ENCODE measurements around the gene MASP1.

The MASP1 gene

DNA sequence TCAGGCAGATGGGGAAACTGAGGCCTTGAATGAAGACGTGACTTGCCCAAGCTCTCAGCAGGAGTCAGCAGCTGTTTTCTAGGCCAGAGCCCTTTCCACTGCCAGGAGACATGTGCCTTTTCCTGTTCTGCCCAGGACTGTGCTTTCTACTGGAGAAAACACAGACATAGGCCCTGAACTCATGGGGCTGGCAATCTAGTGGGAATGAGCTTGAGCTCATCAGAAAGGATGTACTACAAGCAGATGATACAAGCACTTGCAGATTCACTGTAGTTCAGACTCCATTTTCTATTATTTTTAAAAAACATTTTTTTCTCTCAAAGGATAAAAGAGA lies 14.4 kb downstream of the MASP1 start:
- H3K4me3 ChIP-seq, result no peak overlapping the region
- no peak for TF ChIP-seq FOXP2 (optimal IDR thresholded peaks at IDR 0.05; ENCODE audit: control extremely low read depth, extremely low read length, insufficient read depth)
- no peak for TF ChIP-seq POLR2AphosphoS5 (IDR thresholded peaks at IDR 0.05; ENCODE audit: borderline replicate concordance, low read depth, low read length)
- no peak for TF ChIP-seq EZH2 (IDR thresholded peaks at IDR 0.05)
- H3K9ac ChIP-seq (ENCODE audit: insufficient read length), result no peak overlapping the region
- no peak for DNase-seq (ENCODE audit: low read depth, low spot score)
- no peaks in the 10 kb centered on the region for H3K9me3 ChIP-seq (ENCODE audit: low read depth, low read length)
- H3K27ac ChIP-seq, result no peak overlapping the region
- no peaks in the 10 kb centered on the region for H3K36me3 ChIP-seq (ENCODE audit: insufficient read depth, low read length)

DNA sequence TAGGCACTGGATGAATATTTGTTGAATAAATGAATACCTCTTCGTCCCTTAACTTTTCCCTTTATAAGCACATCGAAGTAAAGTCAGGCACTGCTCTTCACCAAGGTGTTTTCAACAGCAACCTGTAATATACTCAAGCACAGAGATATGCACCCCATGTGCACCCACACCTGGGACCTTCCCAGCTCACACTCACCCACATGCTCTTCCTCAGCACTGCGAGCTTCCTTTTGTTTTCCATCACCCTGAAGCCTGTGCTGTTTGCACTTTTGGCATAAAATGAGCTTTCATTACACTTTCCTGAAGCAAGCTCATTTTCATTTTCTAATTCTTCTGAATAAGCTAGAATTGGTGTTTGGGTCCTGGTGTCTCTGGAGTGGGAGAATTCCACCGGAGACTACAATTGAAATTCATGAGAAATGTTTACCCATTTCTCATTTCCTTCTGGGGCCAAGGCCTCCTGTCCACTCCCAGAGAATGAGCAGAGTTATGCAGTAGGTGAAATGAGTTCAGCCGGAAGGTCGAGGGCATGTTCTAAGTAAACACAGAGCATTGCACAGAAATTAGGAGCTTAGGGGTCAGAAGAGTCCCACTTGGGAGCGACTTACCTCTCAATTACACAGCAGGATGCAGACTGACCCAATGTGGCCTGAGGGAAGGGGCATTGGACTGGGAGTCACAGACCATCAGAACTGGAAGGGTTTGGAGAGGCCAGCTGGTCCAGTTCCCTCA lies 15.0 kb downstream of the MASP1 start:
- Histone ChIP-seq H3K27ac (no peak overlapping the region), H3K9ac (ENCODE audit: insufficient read length) (no peak overlapping the region), H3K36me3 (ENCODE audit: insufficient read depth, low read length) (no peaks in the 10 kb centered on the region), H3K9me3 (ENCODE audit: low read depth, low read length) (no peaks in the 10 kb centered on the region), H3K4me3 (no peak overlapping the region)
- TF ChIP-seq POLR2AphosphoS5 (IDR thresholded peaks at IDR 0.05; ENCODE audit: borderline replicate concordance, low read depth, low read length) (no peak), EZH2 (IDR thresholded peaks at IDR 0.05) (no peak), FOXP2 (optimal IDR thresholded peaks at IDR 0.05; ENCODE audit: control extremely low read depth, extremely low read length, insufficient read depth) (no peak)
- no peak for DNase-seq (ENCODE audit: low read depth, low spot score)

DNA sequence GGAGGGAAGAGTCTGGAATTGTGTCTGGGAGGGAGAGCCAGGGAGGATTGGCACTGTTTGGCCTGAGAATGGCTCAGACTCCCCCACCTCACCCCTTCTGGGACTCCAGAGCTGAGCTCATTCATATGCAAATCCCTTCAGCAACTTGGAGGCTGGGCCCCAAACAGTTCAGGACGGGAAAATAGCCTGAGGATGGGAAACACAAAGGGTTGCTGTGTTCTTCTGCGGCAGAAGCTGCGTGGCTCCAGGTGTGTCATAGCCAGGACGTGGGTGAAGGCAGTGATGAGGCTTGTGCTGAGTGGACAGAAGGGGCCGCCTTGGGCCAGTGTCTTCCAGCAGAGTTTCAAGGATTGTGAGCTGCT lies 16.6 kb downstream of the MASP1 start:
- no peak for DNase-seq (ENCODE audit: low read depth, low spot score)
- no peak overlapping the region for H3K9ac ChIP-seq (ENCODE audit: insufficient read length)
- no peaks in the 10 kb centered on the region for H3K36me3 ChIP-seq (ENCODE audit: insufficient read depth, low read length)
- no peaks in the 10 kb centered on the region for H3K9me3 ChIP-seq (ENCODE audit: low read depth, low read length)
- no peak overlapping the region for H3K4me3 ChIP-seq
- peak; percentile 73 for TF ChIP-seq FOXP2 (optimal IDR thresholded peaks at IDR 0.05; ENCODE audit: control extremely low read depth, extremely low read length, insufficient read depth)
- TF ChIP-seq EZH2 (IDR thresholded peaks at IDR 0.05), result no peak
- TF ChIP-seq POLR2AphosphoS5 (IDR thresholded peaks at IDR 0.05; ENCODE audit: borderline replicate concordance, low read depth, low read length), result no peak
- H3K27ac ChIP-seq, result no peak overlapping the region

DNA sequence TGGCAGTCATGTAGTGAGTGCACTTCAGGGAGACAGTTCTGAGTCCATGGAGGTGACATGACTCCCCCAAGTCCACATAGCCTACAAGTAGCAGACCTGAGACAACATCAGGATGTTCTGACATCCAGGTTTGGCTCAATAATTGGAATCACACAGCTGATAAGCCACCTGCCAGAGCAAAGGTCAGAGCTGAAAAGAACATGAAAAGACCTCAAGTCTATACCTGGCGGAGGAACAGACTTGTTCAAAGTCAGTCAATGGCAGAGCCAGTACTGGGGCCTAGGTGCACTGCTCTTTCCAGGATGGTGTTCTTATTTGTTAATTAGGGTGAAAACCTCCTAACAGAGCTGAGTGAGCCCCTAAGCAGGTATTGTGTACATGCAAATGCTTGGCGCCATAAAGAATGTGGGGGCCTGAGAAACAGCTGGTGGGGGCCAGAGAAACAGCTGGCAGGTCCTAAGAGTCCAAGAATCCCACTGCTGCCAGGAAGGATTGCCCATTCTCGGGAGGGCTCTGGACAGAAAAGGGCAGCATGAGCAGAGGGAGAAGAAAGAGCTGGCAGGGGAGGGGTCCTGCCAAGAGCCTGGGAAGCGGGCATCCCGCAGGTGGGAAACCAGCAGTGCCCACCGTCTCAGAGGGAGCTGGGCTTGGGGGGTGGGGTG lies 17.1 kb downstream of the MASP1 start:
- no peak for DNase-seq (ENCODE audit: low read depth, low spot score)
- Histone ChIP-seq H3K27ac (no peak overlapping the region), H3K9ac (ENCODE audit: insufficient read length) (no peak overlapping the region), H3K9me3 (ENCODE audit: low read depth, low read length) (peaks cover 5% of the 10 kb centered on the region; the same call in 1 of the 2 replicates), H3K4me3 (no peak overlapping the region), H3K36me3 (ENCODE audit: insufficient read depth, low read length) (no peaks in the 10 kb centered on the region)
- TF ChIP-seq EZH2 (IDR thresholded peaks at IDR 0.05) (no peak), FOXP2 (optimal IDR thresholded peaks at IDR 0.05; ENCODE audit: control extremely low read depth, extremely low read length, insufficient read depth) (no peak), POLR2AphosphoS5 (IDR thresholded peaks at IDR 0.05; ENCODE audit: borderline replicate concordance, low read depth, low read length) (no peak)

DNA sequence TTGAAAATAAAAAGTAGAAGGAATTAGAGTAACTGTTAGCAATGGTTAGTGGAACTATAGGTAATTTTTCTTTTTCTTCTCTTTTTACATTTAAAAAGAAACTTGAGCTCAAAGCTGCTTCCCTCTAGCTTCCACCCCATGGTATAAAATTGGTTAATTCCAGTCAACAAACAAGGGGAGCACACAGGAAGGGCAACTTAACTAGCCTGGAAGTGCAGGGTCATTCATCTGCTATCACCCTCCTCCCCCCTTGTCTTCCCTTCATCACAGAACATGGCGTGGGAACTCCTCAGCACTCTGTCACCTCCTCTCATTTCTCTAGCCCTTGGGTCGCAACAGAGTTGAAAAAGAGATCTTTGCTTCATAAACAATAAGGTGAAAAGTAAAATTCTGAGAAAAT lies 20.0 kb downstream of the MASP1 start:
- TF ChIP-seq POLR2AphosphoS5 (IDR thresholded peaks at IDR 0.05; ENCODE audit: borderline replicate concordance, low read depth, low read length) (no peak), FOXP2 (optimal IDR thresholded peaks at IDR 0.05; ENCODE audit: control extremely low read depth, extremely low read length, insufficient read depth) (no peak), EZH2 (IDR thresholded peaks at IDR 0.05) (no peak)
- no peak for DNase-seq (ENCODE audit: low read depth, low spot score)
- Histone ChIP-seq H3K27ac (no peak overlapping the region), H3K9ac (ENCODE audit: insufficient read length) (no peak overlapping the region), H3K4me3 (no peak overlapping the region), H3K36me3 (ENCODE audit: insufficient read depth, low read length) (no peaks in the 10 kb centered on the region), H3K9me3 (ENCODE audit: low read depth, low read length) (peaks cover 10% of the 10 kb centered on the region; the same call in 1 of the 2 replicates)

DNA sequence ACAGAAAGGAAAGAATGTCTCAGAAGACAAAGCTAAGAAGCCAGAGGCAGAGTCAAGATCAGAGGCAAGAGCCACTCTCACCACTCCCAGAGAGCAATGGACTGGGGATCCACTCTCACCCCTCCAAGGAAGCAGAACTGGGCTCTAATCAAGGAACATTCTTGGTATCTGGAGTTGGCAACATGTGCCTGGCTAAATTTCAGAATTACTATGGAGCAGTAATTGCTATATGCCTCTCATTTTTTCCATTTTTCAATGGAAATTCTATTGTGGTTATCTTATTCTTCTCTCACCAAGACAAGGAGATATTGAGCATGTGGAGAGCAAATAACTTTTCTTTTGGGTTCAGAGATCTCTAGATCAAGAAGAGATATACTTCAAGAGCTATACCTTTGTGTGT lies 22.1 kb downstream of the MASP1 start:
- no peak for TF ChIP-seq POLR2AphosphoS5 (IDR thresholded peaks at IDR 0.05; ENCODE audit: borderline replicate concordance, low read depth, low read length)
- TF ChIP-seq EZH2 (IDR thresholded peaks at IDR 0.05), result no peak
- TF ChIP-seq FOXP2 (optimal IDR thresholded peaks at IDR 0.05; ENCODE audit: control extremely low read depth, extremely low read length, insufficient read depth), result no peak
- peaks cover 10% of the 10 kb centered on the region; the same call in 1 of the 2 replicates for H3K9me3 ChIP-seq (ENCODE audit: low read depth, low read length)

DNA sequence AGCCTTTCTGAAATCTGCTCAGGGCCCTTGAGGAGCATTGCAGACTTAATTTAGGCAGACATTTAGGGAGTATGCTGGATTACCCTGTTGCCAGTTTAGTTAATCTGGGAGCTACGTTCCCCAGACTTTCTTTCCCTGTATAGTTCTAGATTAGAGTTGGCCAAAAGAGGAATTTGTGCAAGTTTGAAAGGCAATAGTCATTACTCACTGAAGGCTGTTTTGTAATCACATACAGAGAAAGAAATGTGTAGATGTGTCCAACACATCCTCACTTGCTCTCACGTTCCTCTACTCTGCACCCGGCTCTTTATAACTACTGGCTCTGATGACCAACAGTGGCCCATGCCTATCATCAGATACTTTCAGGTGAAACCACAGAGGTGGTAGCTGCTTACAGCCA lies 24.2 kb downstream of the MASP1 start:
- no peak for DNase-seq (ENCODE audit: low read depth, low spot score)
- TF ChIP-seq POLR2AphosphoS5 (IDR thresholded peaks at IDR 0.05; ENCODE audit: borderline replicate concordance, low read depth, low read length) (no peak), EZH2 (IDR thresholded peaks at IDR 0.05) (no peak), FOXP2 (optimal IDR thresholded peaks at IDR 0.05; ENCODE audit: control extremely low read depth, extremely low read length, insufficient read depth) (no peak)

More for the DNA sequence above, 22.1 kb downstream of the MASP1 start:
- Histone ChIP-seq H3K36me3 (ENCODE audit: insufficient read depth, low read length) (no peaks in the 10 kb centered on the region), H3K9ac (ENCODE audit: insufficient read length) (no peak overlapping the region), H3K27ac (no peak overlapping the region), H3K4me3 (no peak overlapping the region)
- no peak for DNase-seq (ENCODE audit: low read depth, low spot score)

DNA sequence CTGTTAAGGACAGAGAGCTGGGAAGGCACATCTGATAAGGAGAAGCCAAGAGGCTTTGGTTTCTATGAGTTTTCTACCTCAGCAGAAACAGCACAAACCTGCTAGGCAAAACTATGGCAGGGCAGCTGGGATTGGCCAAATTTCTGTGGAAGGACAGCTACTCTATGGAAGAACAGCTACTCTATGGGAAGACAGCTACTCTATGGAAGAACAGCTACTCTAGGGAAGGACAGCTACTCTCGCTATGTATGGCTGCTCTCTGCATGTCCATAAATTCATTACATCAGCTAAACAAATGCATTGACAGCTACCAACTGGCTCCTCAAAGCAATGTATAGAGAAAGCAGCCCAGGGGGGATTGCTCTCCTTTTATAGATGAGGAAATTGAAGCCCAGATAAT lies 24.8 kb downstream of the MASP1 start:
- H3K9me3 ChIP-seq (ENCODE audit: low read depth, low read length), result peaks cover 10% of the 10 kb centered on the region; the same call in 1 of the 2 replicates
- H3K4me3 ChIP-seq, result no peak overlapping the region
- H3K9ac ChIP-seq (ENCODE audit: insufficient read length), result no peak overlapping the region
- H3K36me3 ChIP-seq (ENCODE audit: insufficient read depth, low read length), result no peaks in the 10 kb centered on the region
- H3K27ac ChIP-seq, result no peak overlapping the region
- no peak for DNase-seq (ENCODE audit: low read depth, low spot score)
- TF ChIP-seq FOXP2 (optimal IDR thresholded peaks at IDR 0.05; ENCODE audit: control extremely low read depth, extremely low read length, insufficient read depth) (no peak), EZH2 (IDR thresholded peaks at IDR 0.05) (no peak), POLR2AphosphoS5 (IDR thresholded peaks at IDR 0.05; ENCODE audit: borderline replicate concordance, low read depth, low read length) (no peak)

More for the DNA sequence above, 24.2 kb downstream of the MASP1 start:
- Histone ChIP-seq H3K27ac (no peak overlapping the region), H3K36me3 (ENCODE audit: insufficient read depth, low read length) (no peaks in the 10 kb centered on the region), H3K9me3 (ENCODE audit: low read depth, low read length) (peaks cover 10% of the 10 kb centered on the region; the same call in 1 of the 2 replicates), H3K4me3 (no peak overlapping the region), H3K9ac (ENCODE audit: insufficient read length) (no peak overlapping the region)

Data from SK-N-MC (cell line).